SK-N-SH treated with all-trans-retinoic acid at 6 μM for 48 hours (cell line): ENCODE measurements around the gene CSK.

Experiments
- ATAC-seq: fragments of 200-7000 bp; cut with Tn5 transposase; 3 replicates; pipeline ENCODE4 v1.9.1; 2020; ENCODE audit warnings: mild to moderate bottlenecking, moderate library complexity
- ARNTL ChIP-seq: fragments of 450-650 bp; formaldehyde crosslinking; IDR thresholded peaks from 2 replicates; pipeline ENCODE4 v1.5.0; 2020; ENCODE audit warnings: low read depth, mild to moderate bottlenecking, moderate library complexity, borderline replicate concordance
- BACH2 ChIP-seq: fragments of 250-450 bp; sonication (Bioruptor Pico); IDR thresholded peaks from 2 replicates; pipeline ENCODE4 v1.9.0; 2021; ENCODE audit warnings: mild to moderate bottlenecking, borderline replicate concordance
- CREB5 ChIP-seq: fragments of 250-450 bp; sonication (Bioruptor Pico); IDR thresholded peaks from 2 replicates; pipeline ENCODE4 v1.5.1; 2020; ENCODE audit warnings: low read depth, mild to moderate bottlenecking, moderate library complexity
- CSDC2 ChIP-seq: fragments of 250-450 bp; sonication (Bioruptor Pico); IDR thresholded peaks from 2 replicates; pipeline ENCODE4 v1.5.0; 2020; ENCODE audit warnings: mild to moderate bottlenecking, moderate library complexity
- CSRNP3 ChIP-seq: fragments of 250-450 bp; sonication (Bioruptor Pico); IDR thresholded peaks from 2 replicates; pipeline ENCODE4 v1.5.1; 2021; ENCODE audit warnings: mild to moderate bottlenecking, moderate library complexity
- ESRRG ChIP-seq: fragments of 250-450 bp; sonication (Bioruptor Pico); IDR thresholded peaks from 2 replicates; pipeline ENCODE4 v1.6.1; 2021; ENCODE audit warnings: mild to moderate bottlenecking
- GLIS3 ChIP-seq: fragments of 250-450 bp; sonication (Bioruptor Pico); IDR thresholded peaks from 2 replicates; pipeline ENCODE4 v1.5.0; 2020; ENCODE audit warnings: mild to moderate bottlenecking, moderate library complexity
- ISL1 ChIP-seq: fragments of 250-450 bp; sonication (Bioruptor Pico); IDR thresholded peaks from 2 replicates; pipeline ENCODE4 v2.1.2; 2022; ENCODE audit warnings: mild to moderate bottlenecking, moderate library complexity
- OSR1 ChIP-seq: fragments of 250-450 bp; sonication (Bioruptor Pico); IDR thresholded peaks from 2 replicates; pipeline ENCODE4 v1.8.0; 2022; ENCODE audit warnings: moderate library complexity, mild to moderate bottlenecking, inconsistent platforms
- PATZ1 ChIP-seq: fragments of 250-450 bp; sonication (Bioruptor Pico); IDR thresholded peaks from 2 replicates; pipeline ENCODE4 v1.8.0; 2020; ENCODE audit warnings: mild to moderate bottlenecking, moderate library complexity, borderline replicate concordance
- POU6F1 ChIP-seq: fragments of 250-450 bp; sonication (Bioruptor Pico); IDR thresholded peaks from 2 replicates; pipeline ENCODE4 v1.8.0; 2021; ENCODE audit warnings: low read depth, mild to moderate bottlenecking, moderate library complexity, borderline replicate concordance
- PPARA ChIP-seq: fragments of 250-450 bp; sonication (Bioruptor Pico); IDR thresholded peaks from 2 replicates; pipeline ENCODE4 v1.5.0; 2020; ENCODE audit warnings: mild to moderate bottlenecking, borderline replicate concordance
- RARB ChIP-seq: fragments of 250-450 bp; sonication (Bioruptor Pico); IDR thresholded peaks from 2 replicates; pipeline ENCODE4 v1.8.0; 2021; ENCODE audit warnings: mild to moderate bottlenecking, moderate library complexity
- SNAI2 ChIP-seq: fragments of 250-450 bp; sonication (Bioruptor Pico); IDR thresholded peaks from 2 replicates; pipeline ENCODE4 v1.5.0; 2020; ENCODE audit warnings: mild to moderate bottlenecking, moderate library complexity
- TCF4 ChIP-seq: fragments of 250-450 bp; sonication (Bioruptor Pico); IDR thresholded peaks from 2 replicates; pipeline ENCODE4 v1.8.0; 2021; ENCODE audit warnings: mild to moderate bottlenecking, moderate library complexity, borderline replicate concordance
- TOX ChIP-seq: fragments of 250-450 bp; sonication (Bioruptor Pico); IDR thresholded peaks from 2 replicates; pipeline ENCODE4 v1.8.0; 2021; ENCODE audit warnings: mild to moderate bottlenecking, moderate library complexity, borderline replicate concordance
- TSHZ2 ChIP-seq: fragments of 250-450 bp; sonication (Bioruptor Pico); IDR thresholded peaks from 2 replicates; pipeline ENCODE4 v1.5.0; 2020; ENCODE audit warnings: mild to moderate bottlenecking, moderate library complexity
- ZC3H10 ChIP-seq: fragments of 250-450 bp; sonication (Bioruptor Pico); IDR thresholded peaks from 2 replicates; pipeline ENCODE4 v1.5.1; 2021; ENCODE audit warnings: mild to moderate bottlenecking, moderate library complexity
- ZFP3 ChIP-seq: fragments of 250-450 bp; sonication (Bioruptor Pico); IDR thresholded peaks from 2 replicates; pipeline ENCODE4 v1.5.0; 2020; ENCODE audit warnings: mild to moderate bottlenecking, moderate library complexity
- ZFP30 ChIP-seq: fragments of 450-650 bp; formaldehyde crosslinking; IDR thresholded peaks from 2 replicates; pipeline ENCODE4 v1.5.0; 2022; ENCODE audit warnings: mild to moderate bottlenecking, moderate library complexity
- ZNF565 ChIP-seq: fragments of 450-650 bp; formaldehyde crosslinking; conservative IDR thresholded peaks from 2 replicates; pipeline ENCODE4 v1.5.0; 2020; ENCODE audit warnings: low read depth, mild to moderate bottlenecking, moderate library complexity
- ZNF70 ChIP-seq: fragments of 450-650 bp; formaldehyde crosslinking; IDR thresholded peaks from 2 replicates; pipeline ENCODE4 v1.5.0; 2020; ENCODE audit warnings: mild to moderate bottlenecking, moderate library complexity
- ZNF8 ChIP-seq: fragments of 450-650 bp; formaldehyde crosslinking; IDR thresholded peaks from 2 replicates; pipeline ENCODE4 v1.5.0; 2020; ENCODE audit warnings: mild to moderate bottlenecking, moderate library complexity

The CSK gene

GRCh38 chr15:74802290-74802689, 20.4 kb downstream of the CSK start:
- ATAC-seq = no peak
- TF ChIP-seq PPARA (no peak), POU6F1 (CRISPR knock-in tag) (no peak), ESRRG (CRISPR knock-in tag) (no peak), TOX (CRISPR knock-in tag) (no peak), ARNTL (no peak), ZNF70 (CRISPR knock-in tag) (no peak), ISL1 (CRISPR knock-in tag) (no peak), OSR1 (CRISPR knock-in tag) (no peak), BACH2 (CRISPR knock-in tag) (no peak), SNAI2 (no peak), CREB5 (CRISPR knock-in tag) (no peak), ZC3H10 (no peak), ZNF565 (no peak), CSDC2 (CRISPR knock-in tag) (no peak), CSRNP3 (no peak), RARB (CRISPR knock-in tag) (no peak), ZFP30 (CRISPR knock-in tag) (no peak), ZFP3 (CRISPR knock-in tag) (no peak)

GRCh38 chr15:74802862-74803447, 21.1 kb downstream of the CSK start:
- ATAC-seq = no peak
- TF ChIP-seq GLIS3 (CRISPR knock-in tag) (no peak), ZNF8 (no peak), ARNTL (no peak)

- TF ChIP-seq ZC3H10 = no peak
- TF ChIP-seq GLIS3 (CRISPR knock-in tag) = no peak
- TF ChIP-seq ZFP30 (CRISPR knock-in tag) = no peak
- TF ChIP-seq BACH2 (CRISPR knock-in tag) = no peak
- no peak for TF ChIP-seq PPARA
- TF ChIP-seq ZNF565 = no peak
- TF ChIP-seq PATZ1 (CRISPR knock-in tag) = no peak
- no peak for TF ChIP-seq TSHZ2 (CRISPR knock-in tag)
- TF ChIP-seq TCF4 (CRISPR knock-in tag) = no peak
- TF ChIP-seq CREB5 (CRISPR knock-in tag) = no peak
- TF ChIP-seq CSRNP3 = no peak
- TF ChIP-seq POU6F1 (CRISPR knock-in tag) = no peak
- TF ChIP-seq ZFP3 (CRISPR knock-in tag) = no peak
- TF ChIP-seq ISL1 (CRISPR knock-in tag) = no peak
- TF ChIP-seq ZNF70 (CRISPR knock-in tag) = no peak
- no peak for TF ChIP-seq ARNTL
- TF ChIP-seq SNAI2 = no peak
- no peak for ATAC-seq
Measured at GRCh38 chr15:74804935-74805334, 23.1 kb downstream of the CSK start.
